HCT116 (cell line): ENCODE measurements around the gene FBXO21. TPM values are rescaled to one million over a fixed set of nuclear protein-coding genes. Genes with fewer than 3 reads are reported as not detected.

Source experiments
- ATAC-seq: fragments of 200-7000 bp; cut with Tn5 transposase; 2 replicates; pipeline ENCODE4 v1.9.1; 2020; ENCODE audit warnings: mild to moderate bottlenecking, moderate library complexity
- BruUV-seq: library from RNA; stranded (reverse); fragments of 400-500 nt; replicated peaks from 2 replicates; lab custom pipeline; 2021; lab: Mats Ljungman, UMichigan
- CTCF ChIA-PET: fragments of 300-600 bp; sonication (Branson Sonifier 250); formaldehyde crosslinking; loops from one replicate; lab custom pipeline; 2021; ENCODE audit warnings: antibody characterized with exemption; lab: Charles Lee
- POLR2A ChIA-PET: fragments of 300-600, 350-600 bp; sonication (Branson Sonifier 250); formaldehyde crosslinking; loops from one replicate; lab custom pipeline; 2021; ENCODE audit warnings: antibody characterized with exemption; lab: Charles Lee
- RAD21 ChIA-PET, 2 experiments: fragments of 300-600 bp; sonication (Branson Sonifier 250); formaldehyde crosslinking; loops; one replicate each; lab custom pipeline; 2023; ENCODE audit warnings: low total read pairs in 2 of 2; ENCODE audit not compliant: uncharacterized antibody in 2 of 2, unreplicated experiment in 2 of 2, low non-redundant PET in 1 of 2; lab: Charles Lee
- DNase-seq: peaks from one replicate; pipeline ENCODE4 v3.0.0-alpha.2; 2010; ENCODE audit warnings: low read depth, low spot score
- H2AFZ ChIP-seq: fragments of 200-600 bp; shearing (Covaris generic), sonication (generic); 2 replicates; pipeline ENCODE4 v1.6.1; 2017; ENCODE audit warnings: low read depth, mixed run types, mixed read lengths, antibody characterized with exemption, low read length; ENCODE audit not compliant: poor library complexity, severe bottlenecking
- H3K27ac ChIP-seq: 2 replicates; pipeline ENCODE4 v1.5.1; 2012; ENCODE audit warnings: low read depth, low read length
- H3K27me3 ChIP-seq: fragments of 200-600 bp; sonication (generic); 2 replicates; pipeline ENCODE4 v1.6.1; 2016; ENCODE audit warnings: mixed run types, low read length, mixed read lengths; ENCODE audit not compliant: insufficient read depth
- H3K36me3 ChIP-seq, 2 experiments: fragments of 200-500 bp in 1 of 2; fragments of 200-600 bp in 1 of 2; sonication (Bioruptor generic) in 1 of 2; sonication (generic) in 1 of 2; 2 replicates each; pipeline versions ENCODE4 v1.5.1 to v1.6.1; 2014 to 2016; ENCODE audit warnings: low read length in 2 of 2, inconsistent platforms in 1 of 2, mixed read lengths in 1 of 2, mixed run types in 1 of 2; ENCODE audit not compliant: insufficient read depth in 2 of 2, control insufficient read depth in 1 of 2
- H3K4me1 ChIP-seq, 2 experiments: fragments of 200-600 bp in 1 of 2; sonication (generic) in 1 of 2; 2 replicates each; pipeline versions ENCODE4 v1.5.1 to v1.6.1; 2012 to 2017; ENCODE audit warnings: low read length in 2 of 2, inconsistent platforms in 1 of 2, mild to moderate bottlenecking in 1 of 2, mixed read lengths in 1 of 2, mixed run types in 1 of 2, moderate library complexity in 1 of 2; ENCODE audit not compliant: insufficient read depth in 2 of 2, control insufficient read depth in 1 of 2
- H3K4me2 ChIP-seq: fragments of 200-600 bp; sonication (generic); 2 replicates; pipeline ENCODE4 v1.6.1; 2017; ENCODE audit warnings: mixed run types, low read length, mixed read lengths
- H3K4me3 ChIP-seq, 2 experiments: fragments of 200-600 bp in 1 of 2; sonication (generic) in 1 of 2; replicated peaks in 1 of 2; 2 replicates each; pipeline ENCODE4 v1.5.1; 2011 to 2016; ENCODE audit warnings: low read length in 2 of 2, control low read depth in 1 of 2, low read depth in 1 of 2, mild to moderate bottlenecking in 1 of 2, mixed read lengths in 1 of 2, mixed run types in 1 of 2
- H3K79me2 ChIP-seq: fragments of 200-600 bp; sonication (generic); 2 replicates; pipeline ENCODE4 v1.6.1; 2017; ENCODE audit warnings: mild to moderate bottlenecking, mixed run types, low read length, moderate library complexity, mixed read lengths; ENCODE audit not compliant: insufficient read depth
- H3K9ac ChIP-seq: fragments of 200-600 bp; sonication (generic); 2 replicates; pipeline ENCODE4 v1.6.1; 2016; ENCODE audit warnings: low read length, mixed read lengths
- H3K9me2 ChIP-seq: fragments of 200-600 bp; sonication (generic), shearing (Covaris generic); 2 replicates; pipeline ENCODE4 v1.6.1; 2017; ENCODE audit warnings: mixed run types, mild to moderate bottlenecking, moderate library complexity; ENCODE audit not compliant: insufficient read depth
- H3K9me3 ChIP-seq, 2 experiments: fragments of 200-500 bp in 1 of 2; fragments of 200-600 bp in 1 of 2; sonication (Bioruptor generic) in 1 of 2; sonication (generic) in 1 of 2; 2 replicates each; pipeline ENCODE4 v1.6.1; 2014 to 2017; ENCODE audit warnings: low read length in 2 of 2, mixed read lengths in 2 of 2, inconsistent platforms in 1 of 2, low read depth in 1 of 2, mild to moderate bottlenecking in 1 of 2, mixed run types in 1 of 2, moderate library complexity in 1 of 2; ENCODE audit not compliant: control insufficient read depth in 1 of 2, insufficient read depth in 1 of 2
- H4K20me1 ChIP-seq: fragments of 200-600 bp; sonication (generic), shearing (Covaris generic); 2 replicates; pipeline ENCODE4 v1.6.1; 2017; ENCODE audit warnings: mixed run types, mild to moderate bottlenecking, moderate library complexity; ENCODE audit not compliant: insufficient read depth
- CBX3 ChIP-seq: IDR thresholded peaks from 2 replicates; pipeline ENCODE4 v1.6.1; 2012; ENCODE audit warnings: low read depth
- ELF1 ChIP-seq: IDR thresholded peaks from 2 replicates; pipeline ENCODE4 v1.6.1; 2012; ENCODE audit warnings: low read depth, borderline replicate concordance
- POLR2A ChIP-seq: IDR thresholded peaks from 2 replicates; pipeline ENCODE4 v1.7.0; 2011; ENCODE audit warnings: borderline replicate concordance; ENCODE audit not compliant: insufficient read depth, insufficient read length; ENCODE audit errors: extremely low read depth
- POLR2AphosphoS5 ChIP-seq: IDR thresholded peaks from 2 replicates; pipeline ENCODE4 v1.6.1; 2011; ENCODE audit warnings: mild to moderate bottlenecking, low read depth, low read length, moderate library complexity
- intact Hi-C: fragments of 100-400 bp; cut with micrococcal nuclease; formaldehyde crosslinking; loops from 2 replicates; pipeline ENCODE4 v1.10.0; 2022
- total RNA-seq: library from RNA; stranded (reverse); gene quantifications from one replicate; pipeline ENCODE4 v1.2.1, GENCODE V29; 2021; ENCODE audit not compliant: unreplicated experiment
- TF ChIP-seq, protein P1 (sequence below): IDR thresholded peaks from 2 replicates; pipeline ENCODE4 v1.6.1; 2011; ENCODE audit warnings: mild to moderate bottlenecking, low read length, moderate library complexity; ENCODE audit not compliant: insufficient replicate concordance; ENCODE audit errors: extremely low read depth

Gene FBXO21
- total RNA-seq, 1 experiment from 2014 or later, result 45.5 TPM

DNA sequence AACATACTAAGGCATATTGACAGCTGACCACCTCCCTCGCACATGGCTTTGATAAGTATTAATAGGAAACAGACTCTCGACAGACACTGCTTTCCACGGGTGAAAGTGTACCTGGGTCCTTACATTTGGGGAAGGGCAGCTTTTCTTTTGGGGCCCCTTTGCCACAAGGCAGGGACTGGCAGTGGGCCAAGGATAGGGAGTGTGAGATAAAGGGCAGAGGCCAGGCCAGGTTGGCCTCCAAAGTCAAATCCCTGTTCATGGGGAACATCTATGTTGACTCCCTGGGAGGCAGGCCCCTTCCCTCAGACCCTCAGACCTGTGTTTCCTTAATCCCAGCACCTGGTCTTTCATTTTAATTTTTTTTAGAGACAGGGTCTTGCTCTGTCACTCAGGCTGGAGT is 19.4 kb upstream of the FBXO21 start:
- no peaks in the 10 kb centered on the region for H3K36me3 ChIP-seq
- no peak overlapping the region for H3K4me2 ChIP-seq
- BruUV-seq, result no TSS peak
- H3K79me2 ChIP-seq, result no peaks in the 10 kb centered on the region
- intact Hi-C loops, result loop anchor here (5.0 to 10.0 kb wide), 2 partner anchors 158 to 265 kb away; no protein-coding TSS in a partner anchor
- ATAC-seq, result no peak
- ChIA-PET CTCF (interaction anchor here (1.7 to 1.8 kb wide), 2 partner anchors 627 to 647 kb away, joined by 6 to 8 read pairs; no protein-coding TSS in a partner anchor), RAD21 (no interaction called here), POLR2A (no interaction called here)
- DNase-seq, result no peak
- no peak overlapping the region for H3K27ac ChIP-seq
- no peaks in the 10 kb centered on the region for H4K20me1 ChIP-seq
- no peak overlapping the region for H3K4me3 ChIP-seq
- TF ChIP-seq POLR2A, result no peak
- H3K27me3 ChIP-seq, result peaks cover 12% of the 10 kb centered on the region; the same call in 1 of the 2 replicates
- no peaks in the 10 kb centered on the region for H3K4me1 ChIP-seq
- no peaks in the 10 kb centered on the region for H3K9me3 ChIP-seq
- H2AFZ ChIP-seq, result no peak overlapping the region
- no peaks in the 10 kb centered on the region for H3K9me2 ChIP-seq
- H3K9ac ChIP-seq, result no peak overlapping the region

- POLR2A ChIA-PET, result no interaction called here
- TF ChIP-seq POLR2AphosphoS5 (no peak), CBX3 (no peak), ELF1 (no peak)
- TF ChIP-seq, protein P1, sequence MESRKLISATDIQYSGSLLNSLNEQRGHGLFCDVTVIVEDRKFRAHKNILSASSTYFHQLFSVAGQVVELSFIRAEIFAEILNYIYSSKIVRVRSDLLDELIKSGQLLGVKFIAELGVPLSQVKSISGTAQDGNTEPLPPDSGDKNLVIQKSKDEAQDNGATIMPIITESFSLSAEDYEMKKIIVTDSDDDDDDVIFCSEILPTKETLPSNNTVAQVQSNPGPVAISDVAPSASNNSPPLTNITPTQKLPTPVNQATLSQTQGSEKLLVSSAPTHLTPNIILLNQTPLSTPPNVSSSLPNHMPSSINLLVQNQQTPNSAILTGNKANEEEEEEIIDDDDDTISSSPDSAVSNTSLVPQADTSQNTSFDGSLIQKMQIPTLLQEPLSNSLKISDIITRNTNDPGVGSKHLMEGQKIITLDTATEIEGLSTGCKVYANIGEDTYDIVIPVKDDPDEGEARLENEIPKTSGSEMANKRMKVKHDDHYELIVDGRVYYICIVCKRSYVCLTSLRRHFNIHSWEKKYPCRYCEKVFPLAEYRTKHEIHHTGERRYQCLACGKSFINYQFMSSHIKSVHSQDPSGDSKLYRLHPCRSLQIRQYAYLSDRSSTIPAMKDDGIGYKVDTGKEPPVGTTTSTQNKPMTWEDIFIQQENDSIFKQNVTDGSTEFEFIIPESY, result no peak
- no peak overlapping the region for H3K4me2 ChIP-seq
Observed at GRCh38 chr12:117208811-117209455, 18.7 kb upstream of the FBXO21 start.

More at GRCh38 chr12:117208811-117209455, 18.7 kb upstream of the FBXO21 start:
- H2AFZ ChIP-seq, result no peak overlapping the region
- DNase-seq (no peak), ATAC-seq (no peak)
- H3K27me3 ChIP-seq, result peaks cover 11% of the 10 kb centered on the region; the same call in 1 of the 2 replicates
- H3K27ac ChIP-seq, result no peak overlapping the region
- H3K4me3 ChIP-seq, result no peak overlapping the region
- H3K79me2 ChIP-seq, result no peaks in the 10 kb centered on the region
- no peaks in the 10 kb centered on the region for H3K36me3 ChIP-seq
- H3K9ac ChIP-seq, result no peak overlapping the region
- ChIA-PET RAD21 (no interaction called here), CTCF (no interaction called here)
- no peaks in the 10 kb centered on the region for H3K9me3 ChIP-seq
- H4K20me1 ChIP-seq, result no peaks in the 10 kb centered on the region
- no peaks in the 10 kb centered on the region for H3K4me1 ChIP-seq
- intact Hi-C loops, result no loop called here
- H3K9me2 ChIP-seq, result no peaks in the 10 kb centered on the region
- no TSS peak for BruUV-seq
